ENCODE results near the gene LYRM2.

DNA sequence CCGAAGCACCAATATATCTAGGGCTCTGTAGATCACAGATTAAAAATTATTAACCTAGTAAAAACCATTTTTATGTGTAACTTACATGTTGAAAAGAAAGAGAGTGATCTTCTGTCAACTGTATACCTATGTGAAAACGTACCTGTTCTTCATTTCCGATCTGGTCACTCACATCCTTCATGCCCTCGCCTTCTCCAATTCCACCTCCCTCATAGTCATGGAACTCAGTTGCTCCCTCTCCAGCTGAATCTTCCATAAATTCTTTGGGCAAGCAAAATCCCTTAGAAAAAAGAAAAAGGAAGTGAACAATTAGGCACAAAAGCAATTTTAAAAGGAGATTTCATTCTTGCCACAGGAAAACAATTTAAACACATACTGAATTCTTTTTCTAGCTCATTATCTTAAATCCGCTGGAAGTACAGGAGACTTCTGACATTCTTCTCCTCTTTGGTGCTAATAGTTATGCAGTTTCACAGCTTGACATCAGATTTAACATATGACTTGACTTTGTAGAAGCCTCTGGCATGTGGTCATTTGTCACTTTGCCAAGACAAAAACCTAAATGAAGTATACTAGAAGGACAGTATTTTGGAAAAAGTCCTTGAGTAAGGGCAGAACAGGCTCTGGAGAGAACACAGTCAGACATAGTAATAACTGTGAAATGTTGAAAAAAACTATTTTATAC, 29.5 kb upstream of the LYRM2 start:
- TF ChIP-seq SRF (IDR thresholded peaks at IDR 0.05; ENCODE audit: low read depth) (no peak), EZH2 (IDR thresholded peaks at IDR 0.05) (no peak)

All from HCT116 (cell line).